ENCODE data around the gene TNFRSF8. TPM values are rescaled to one million over a fixed set of nuclear protein-coding genes. Genes with fewer than 3 reads are reported as not detected.

Gene TNFRSF8
- total RNA-seq, 1 donor, result 0.09 TPM

GRCh38 chr1:12174924-12175810 lies 112.1 kb downstream of the TNFRSF8 start:
- H3K4me3 ChIP-seq (ENCODE audit: low read depth, low read length), result no peak overlapping the region
- TF ChIP-seq CTCF (IDR thresholded peaks at IDR 0.05; ENCODE audit: insufficient read depth, low read length), result no peak
- DNase-seq (ENCODE audit: low read depth), result no peak

- H3K4me3 ChIP-seq (ENCODE audit: low read depth, low read length), result no peak overlapping the region
- no peak for TF ChIP-seq CTCF (IDR thresholded peaks at IDR 0.05; ENCODE audit: insufficient read depth, low read length)
- DNase-seq (ENCODE audit: low read depth), result no peak
Observed at GRCh38 chr1:12176298-12177118, 113.4 kb downstream of the TNFRSF8 start.

GRCh38 chr1:12177156-12177998 lies 114.3 kb downstream of the TNFRSF8 start:
- H3K4me3 ChIP-seq (ENCODE audit: low read depth, low read length), result no peak overlapping the region
- TF ChIP-seq CTCF (IDR thresholded peaks at IDR 0.05; ENCODE audit: insufficient read depth, low read length), result no peak
- DNase-seq (ENCODE audit: low read depth), result no peak

GRCh38 chr1:12177999-12178441 lies 114.9 kb downstream of the TNFRSF8 start:
- peak; percentile 84 for DNase-seq (ENCODE audit: low read depth)
- no peak for TF ChIP-seq CTCF (IDR thresholded peaks at IDR 0.05; ENCODE audit: insufficient read depth, low read length)
- H3K4me3 ChIP-seq (ENCODE audit: low read depth, low read length), result no peak overlapping the region

- H3K4me3 ChIP-seq (ENCODE audit: low read depth, low read length), result no peak overlapping the region
- no peak for DNase-seq (ENCODE audit: low read depth)
- TF ChIP-seq CTCF (IDR thresholded peaks at IDR 0.05; ENCODE audit: insufficient read depth, low read length), result no peak
Observed at GRCh38 chr1:12178511-12178910, 115.4 kb downstream of the TNFRSF8 start.

GRCh38 chr1:12179111-12179519 lies 116.0 kb downstream of the TNFRSF8 start:
- TF ChIP-seq CTCF (IDR thresholded peaks at IDR 0.05; ENCODE audit: insufficient read depth, low read length), result no peak
- DNase-seq (ENCODE audit: low read depth), result no peak
- H3K4me3 ChIP-seq (ENCODE audit: low read depth, low read length), result no peak overlapping the region

All from fibroblast of the aortic adventitia (primary cell).